ENCODE results near the gene FNIP2. TPM values are rescaled to one million over a fixed set of nuclear protein-coding genes. Genes with fewer than 3 reads are reported as not detected.

The FNIP2 gene
- total and polyA plus RNA-seq, 3 experiments from 2014 or later = 5.1 to 13.3 (median 11.7) TPM

DNA sequence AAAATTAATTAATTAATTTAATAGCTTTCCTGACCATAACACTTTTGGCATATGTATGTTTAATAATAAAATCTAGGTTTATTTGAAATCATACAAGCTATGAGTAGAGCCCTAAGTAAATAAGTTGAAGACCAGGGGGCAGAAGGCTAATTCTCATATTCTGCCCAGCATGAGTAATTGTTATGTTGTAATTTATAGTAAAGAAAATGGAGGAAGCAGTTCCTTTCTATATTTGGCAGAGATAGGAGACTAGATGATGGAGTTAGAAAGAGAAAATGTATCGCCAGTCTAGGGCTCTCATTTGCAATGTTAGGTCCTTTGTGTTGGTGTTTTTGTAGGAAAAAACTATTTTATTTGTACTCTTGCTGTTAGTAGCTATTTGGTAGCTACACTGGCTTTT is 89.1 kb downstream of the FNIP2 start:
- Histone ChIP-seq H3K27me3 (ENCODE audit: insufficient read depth, low read length, poor library complexity, severe bottlenecking) (no peaks in the 10 kb centered on the region), H3K27ac (ENCODE audit: low read depth, low read length) (no peak overlapping the region), H3K4me1 (ENCODE audit: insufficient read depth, low read length) (no peaks in the 10 kb centered on the region), H3K36me3 (ENCODE audit: insufficient read depth, low read length) (peaks cover 9% of the 10 kb centered on the region), H3K9me3 (ENCODE audit: low read length) (no peaks in the 10 kb centered on the region), H3K4me3 (ENCODE audit: low read length) (no peak overlapping the region)
- Mint-ChIP-seq H3K36me3 (peaks cover 7 to 38% (median 19%) of the 10 kb centered on the region in 3 donors), H3K9me3 (no peaks in the 10 kb centered on the region), H3K27ac (no peak overlapping the region), H3K4me3 (no peak overlapping the region), H3K4me1 (no peaks in the 10 kb centered on the region), H3K27me3 (no peaks in the 10 kb centered on the region)
- ChIA-PET CTCF (interaction anchor here (0.7 to 4.0 kb wide), 4 partner anchors 42 to 345 kb away, joined by 3 to 19 read pairs (median 5); no protein-coding TSS in a partner anchor), POLR2A (no interaction called here)
- DNase-seq = no peak

DNA sequence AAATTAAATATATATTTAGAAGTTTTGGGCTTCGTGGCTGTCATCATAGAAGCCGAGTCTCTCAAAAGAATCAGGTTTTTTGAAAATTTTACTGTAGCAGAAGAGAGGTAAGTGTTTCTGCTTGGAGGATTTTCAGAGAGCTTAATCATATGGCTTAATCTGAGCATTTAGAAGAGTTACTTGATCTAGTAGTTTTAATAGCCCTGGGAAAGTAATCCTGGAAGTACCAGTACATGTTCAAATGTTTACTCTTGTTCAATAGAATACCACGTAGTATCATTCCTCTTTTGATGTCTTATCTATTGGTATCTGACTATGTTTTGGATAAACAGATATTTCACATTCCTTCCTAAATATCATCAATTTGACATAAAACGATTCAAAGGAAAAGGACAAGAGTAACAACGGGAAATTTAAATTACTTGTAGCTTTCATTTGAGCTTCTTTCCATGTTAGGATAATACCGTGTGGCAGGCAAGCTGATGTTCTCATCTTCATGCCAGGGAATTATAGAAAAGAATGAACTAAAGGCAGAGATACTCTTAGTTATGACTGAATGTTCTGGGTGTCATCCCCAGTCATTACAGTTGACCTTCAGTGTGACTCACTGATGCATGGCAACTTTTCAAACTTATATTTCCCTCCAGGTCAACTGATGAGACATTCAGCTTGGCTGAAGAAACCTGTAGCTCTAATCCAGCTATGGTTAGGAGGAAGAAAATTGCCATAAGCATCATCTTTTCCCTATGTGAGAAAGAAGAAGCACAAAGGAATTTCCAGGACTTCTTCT is 89.8 kb downstream of the FNIP2 start:
- DNase-seq = no peak
- peaks cover 8 to 42% (median 19%) of the 10 kb centered on the region in 3 donors for H3K36me3 Mint-ChIP-seq
- Histone ChIP-seq H3K4me1 (ENCODE audit: insufficient read depth, low read length) (no peaks in the 10 kb centered on the region), H3K9me3 (ENCODE audit: low read length) (no peaks in the 10 kb centered on the region), H3K36me3 (ENCODE audit: insufficient read depth, low read length) (peaks cover 9% of the 10 kb centered on the region), H3K27me3 (ENCODE audit: insufficient read depth, low read length, poor library complexity, severe bottlenecking) (no peaks in the 10 kb centered on the region), H3K4me3 (ENCODE audit: low read length) (no peak overlapping the region), H3K27ac (ENCODE audit: low read depth, low read length) (no peak overlapping the region)
- no peaks in the 10 kb centered on the region for H3K4me1 Mint-ChIP-seq
- no peaks in the 10 kb centered on the region for H3K27me3 Mint-ChIP-seq
- H3K27ac Mint-ChIP-seq = no peak overlapping the region
- ChIA-PET CTCF (interaction anchor here (1.1 to 4.0 kb wide), 2 partner anchors 318 to 344 kb away, joined by 3 to 19 read pairs; no protein-coding TSS in a partner anchor), POLR2A (no interaction called here)
- H3K9me3 Mint-ChIP-seq = no peaks in the 10 kb centered on the region
- no peak overlapping the region for H3K4me3 Mint-ChIP-seq

DNA sequence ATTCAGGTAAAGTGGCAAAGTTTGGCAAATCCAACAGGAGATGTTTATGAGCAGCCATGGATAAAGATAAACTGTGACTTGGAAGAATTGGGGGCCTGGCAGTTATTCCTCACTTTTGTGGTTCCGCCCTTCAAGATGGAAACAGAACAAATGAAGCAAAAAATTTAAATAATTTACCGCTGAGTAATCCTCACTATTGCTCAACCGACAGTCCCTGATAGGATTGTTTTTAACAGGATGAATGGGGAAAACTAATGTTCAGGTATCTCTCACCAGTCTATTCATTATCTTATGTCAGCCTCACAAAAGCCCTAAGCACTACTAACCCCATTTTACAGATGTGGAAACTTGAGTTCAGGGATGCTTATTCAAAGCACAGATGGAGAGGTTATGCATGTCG is 90.8 kb downstream of the FNIP2 start:
- H3K27me3 ChIP-seq (ENCODE audit: insufficient read depth, low read length, poor library complexity, severe bottlenecking) = no peaks in the 10 kb centered on the region
- no peak for DNase-seq
- H3K36me3 ChIP-seq (ENCODE audit: insufficient read depth, low read length) = peaks cover 9% of the 10 kb centered on the region
- no peaks in the 10 kb centered on the region for H3K4me1 Mint-ChIP-seq
- CTCF ChIA-PET = no interaction called here
- H3K9me3 ChIP-seq (ENCODE audit: low read length) = no peaks in the 10 kb centered on the region
- no peak overlapping the region for H3K4me3 ChIP-seq (ENCODE audit: low read length)
- no peak overlapping the region for H3K27ac ChIP-seq (ENCODE audit: low read depth, low read length)
- H3K27ac Mint-ChIP-seq = no peak overlapping the region
- H3K9me3 Mint-ChIP-seq = no peaks in the 10 kb centered on the region
- POLR2A ChIA-PET = no interaction called here
- no peaks in the 10 kb centered on the region for H3K4me1 ChIP-seq (ENCODE audit: insufficient read depth, low read length)
- H3K4me3 Mint-ChIP-seq = no peak overlapping the region
- H3K36me3 Mint-ChIP-seq = peaks cover 8 to 45% (median 22%) of the 10 kb centered on the region in 3 donors
- H3K27me3 Mint-ChIP-seq = peaks cover 0 to under 1% of the 10 kb centered on the region in 2 donors

DNA sequence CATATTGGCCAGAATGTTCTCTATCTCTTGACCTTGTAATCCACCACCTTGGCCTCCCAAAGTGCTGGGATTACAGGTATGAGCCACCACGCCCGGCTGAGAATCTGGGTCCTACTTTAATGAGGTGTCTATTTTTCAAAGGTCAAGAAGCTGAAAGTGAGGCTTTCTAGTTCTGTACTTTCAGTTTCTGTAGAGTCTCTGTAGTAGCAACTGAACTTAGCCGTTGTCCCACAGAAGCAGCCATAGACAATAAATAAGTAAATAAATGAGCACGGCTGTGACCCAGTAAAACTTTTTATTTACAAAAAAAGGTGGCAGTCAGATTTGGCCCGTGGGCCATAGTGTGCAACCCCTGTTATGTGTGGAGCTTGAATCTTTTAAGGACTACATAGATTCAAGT is 92.0 kb downstream of the FNIP2 start:
- Histone ChIP-seq H3K4me1 (ENCODE audit: insufficient read depth, low read length) (no peaks in the 10 kb centered on the region), H3K36me3 (ENCODE audit: insufficient read depth, low read length) (peaks cover 9% of the 10 kb centered on the region), H3K9me3 (ENCODE audit: low read length) (no peaks in the 10 kb centered on the region), H3K27ac (ENCODE audit: low read depth, low read length) (no peak overlapping the region), H3K4me3 (ENCODE audit: low read length) (no peak overlapping the region), H3K27me3 (ENCODE audit: insufficient read depth, low read length, poor library complexity, severe bottlenecking) (no peaks in the 10 kb centered on the region)
- H3K27me3 Mint-ChIP-seq = peaks cover 0 to 2% of the 10 kb centered on the region in 2 donors
- peaks cover 8 to 49% (median 20%) of the 10 kb centered on the region in 3 donors for H3K36me3 Mint-ChIP-seq
- H3K9me3 Mint-ChIP-seq = no peaks in the 10 kb centered on the region
- no peak for DNase-seq
- ChIA-PET POLR2A (no interaction called here), CTCF (interaction anchor here (1.6 to 2.2 kb wide), 2 partner anchors 9 to 11 kb away, joined by 3 to 8 read pairs; no protein-coding TSS in a partner anchor)
- H3K27ac Mint-ChIP-seq = peak overlapping the region in 1 of 8 donors; percentile 48
- no peak overlapping the region for H3K4me3 Mint-ChIP-seq
- H3K4me1 Mint-ChIP-seq = no peaks in the 10 kb centered on the region

DNA sequence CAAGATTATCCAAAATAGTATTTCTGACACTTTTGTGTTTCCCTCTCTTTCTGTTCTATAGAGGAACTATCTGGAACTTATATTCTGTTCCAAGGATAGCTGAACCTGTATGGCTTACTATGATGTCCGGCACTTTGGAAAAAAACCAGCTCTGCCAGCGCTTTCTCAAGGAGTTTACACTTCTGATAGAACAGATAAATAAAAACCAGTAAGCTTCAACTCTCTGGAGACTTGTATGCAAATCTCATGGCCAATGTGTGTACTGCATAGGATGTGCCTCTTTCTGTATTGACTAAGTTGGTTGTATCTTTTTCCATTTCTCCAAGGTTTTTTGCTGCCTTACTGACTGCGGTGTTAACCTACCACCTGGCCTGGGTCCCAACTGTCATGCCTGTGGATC is 92.5 kb downstream of the FNIP2 start:
- Mint-ChIP-seq H3K9me3 (no peaks in the 10 kb centered on the region), H3K27me3 (peaks cover 0 to 2% of the 10 kb centered on the region in 2 donors), H3K27ac (no peak overlapping the region), H3K36me3 (peaks cover 8 to 49% (median 20%) of the 10 kb centered on the region in 3 donors), H3K4me1 (no peaks in the 10 kb centered on the region), H3K4me3 (no peak overlapping the region)
- H3K36me3 ChIP-seq (ENCODE audit: insufficient read depth, low read length) = peaks cover 9% of the 10 kb centered on the region
- H3K4me1 ChIP-seq (ENCODE audit: insufficient read depth, low read length) = no peaks in the 10 kb centered on the region
- H3K27ac ChIP-seq (ENCODE audit: low read depth, low read length) = no peak overlapping the region
- H3K27me3 ChIP-seq (ENCODE audit: insufficient read depth, low read length, poor library complexity, severe bottlenecking) = no peaks in the 10 kb centered on the region
- ChIA-PET POLR2A (no interaction called here), CTCF (interaction anchor here (1.6 to 2.2 kb wide), 2 partner anchors 10 to 11 kb away, joined by 3 to 8 read pairs; no protein-coding TSS in a partner anchor)
- H3K9me3 ChIP-seq (ENCODE audit: low read length) = no peaks in the 10 kb centered on the region
- no peak overlapping the region for H3K4me3 ChIP-seq (ENCODE audit: low read length)
- no peak for DNase-seq

DNA sequence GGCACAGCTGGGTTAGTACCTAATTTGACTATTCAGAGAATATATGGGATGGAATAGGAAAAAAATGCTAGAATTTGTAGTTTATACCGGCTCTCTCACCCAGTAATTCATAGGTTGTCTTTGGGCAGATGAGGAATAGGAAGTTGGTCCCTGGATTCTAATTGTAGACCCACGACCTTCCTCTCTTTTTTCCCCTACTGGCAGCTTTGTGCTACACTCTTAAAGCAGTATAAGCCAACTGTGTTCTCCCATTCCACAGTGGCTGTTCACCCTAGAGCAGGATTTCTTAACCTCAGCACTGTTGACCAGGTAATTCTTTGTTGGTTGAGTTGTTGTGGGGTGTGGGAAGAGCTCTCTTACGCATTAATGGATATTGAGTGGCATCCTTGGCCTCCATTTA is 92.9 kb downstream of the FNIP2 start:
- Mint-ChIP-seq H3K9me3 (no peaks in the 10 kb centered on the region), H3K4me3 (no peak overlapping the region), H3K27me3 (peaks cover 0 to 2% of the 10 kb centered on the region in 2 donors), H3K4me1 (no peaks in the 10 kb centered on the region), H3K36me3 (peaks cover 8 to 49% (median 20%) of the 10 kb centered on the region in 3 donors), H3K27ac (no peak overlapping the region)
- Histone ChIP-seq H3K9me3 (ENCODE audit: low read length) (no peaks in the 10 kb centered on the region), H3K36me3 (ENCODE audit: insufficient read depth, low read length) (peaks cover 9% of the 10 kb centered on the region), H3K4me1 (ENCODE audit: insufficient read depth, low read length) (no peaks in the 10 kb centered on the region), H3K27ac (ENCODE audit: low read depth, low read length) (no peak overlapping the region), H3K4me3 (ENCODE audit: low read length) (no peak overlapping the region), H3K27me3 (ENCODE audit: insufficient read depth, low read length, poor library complexity, severe bottlenecking) (no peaks in the 10 kb centered on the region)
- POLR2A ChIA-PET = no interaction called here
- CTCF ChIA-PET = interaction anchor here (0.8 to 2.2 kb wide), 3 partner anchors 10 to 84 kb away, joined by 3 to 8 read pairs (median 3); no protein-coding TSS in a partner anchor
- DNase-seq = no peak

DNA sequence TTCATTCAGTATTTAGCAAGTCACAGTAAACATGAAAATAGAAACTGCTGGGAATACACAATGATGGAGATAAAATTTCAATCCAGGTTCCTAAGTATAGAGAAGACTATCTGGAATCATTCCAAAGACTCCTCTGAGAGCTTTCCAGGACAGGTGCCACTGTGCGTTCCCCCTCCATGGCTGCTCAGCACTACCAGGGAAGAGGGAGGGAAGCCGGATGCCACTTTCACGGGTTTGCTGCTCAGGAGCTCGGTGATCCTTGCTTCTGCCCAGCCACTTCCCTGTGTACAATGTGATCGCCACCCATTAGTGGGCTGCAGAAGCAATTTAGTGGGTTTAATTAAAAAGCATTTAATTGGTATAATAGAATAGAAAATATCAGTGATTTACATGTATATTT is 94.5 kb downstream of the FNIP2 start:
- Histone ChIP-seq H3K36me3 (ENCODE audit: insufficient read depth, low read length) (peaks cover 9% of the 10 kb centered on the region), H3K4me1 (ENCODE audit: insufficient read depth, low read length) (no peaks in the 10 kb centered on the region), H3K27me3 (ENCODE audit: insufficient read depth, low read length, poor library complexity, severe bottlenecking) (no peaks in the 10 kb centered on the region), H3K27ac (ENCODE audit: low read depth, low read length) (no peak overlapping the region), H3K9me3 (ENCODE audit: low read length) (no peaks in the 10 kb centered on the region), H3K4me3 (ENCODE audit: low read length) (no peak overlapping the region)
- Mint-ChIP-seq H3K4me1 (no peaks in the 10 kb centered on the region), H3K27ac (no peak overlapping the region), H3K27me3 (peaks cover 0 to 2% of the 10 kb centered on the region in 2 donors), H3K9me3 (no peaks in the 10 kb centered on the region), H3K4me3 (no peak overlapping the region), H3K36me3 (peaks cover 8 to 62% (median 22%) of the 10 kb centered on the region in 3 donors)
- POLR2A ChIA-PET = no interaction called here
- CTCF ChIA-PET = interaction anchor here (1.0 kb wide), 1 partner anchor 27 kb away, joined by 3 read pairs; no protein-coding TSS in a partner anchor
- DNase-seq = no peak

DNA sequence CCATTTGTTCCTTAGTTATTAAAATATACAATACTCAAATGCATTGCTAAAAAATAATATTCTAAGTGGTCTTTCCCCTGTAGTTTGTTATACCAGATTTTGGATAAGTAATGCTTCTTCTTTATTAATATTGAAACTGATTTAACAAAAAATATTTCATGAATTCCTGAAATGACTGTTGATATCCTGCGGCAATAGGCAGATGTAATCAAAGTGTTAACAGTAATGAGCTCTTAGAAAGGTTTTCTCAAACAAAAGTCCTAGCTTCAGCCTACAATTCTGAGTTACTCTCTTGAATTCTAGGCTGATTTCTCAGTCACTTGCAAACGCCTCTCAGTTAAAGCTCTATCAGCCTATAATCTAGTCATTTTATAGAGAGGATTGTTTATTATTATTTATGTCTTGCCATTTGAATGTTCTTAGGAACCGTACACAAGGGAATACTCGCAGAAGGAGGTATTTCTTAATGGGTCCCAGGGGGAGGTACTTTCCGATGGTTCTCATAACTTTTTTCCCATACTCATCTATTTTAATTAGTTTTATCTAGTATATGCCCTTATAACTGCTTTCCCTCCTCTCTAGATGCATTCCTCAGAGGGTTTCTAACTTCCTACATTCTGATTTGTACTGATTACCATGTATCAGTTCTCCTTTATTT is 96.8 kb downstream of the FNIP2 start:
- Mint-ChIP-seq H3K27me3 (peaks cover 0 to 2% of the 10 kb centered on the region in 2 donors), H3K27ac (no peak overlapping the region), H3K4me1 (no peaks in the 10 kb centered on the region), H3K9me3 (no peaks in the 10 kb centered on the region), H3K4me3 (no peak overlapping the region), H3K36me3 (peaks cover 4 to 70% (median 19%) of the 10 kb centered on the region in 3 donors)
- Histone ChIP-seq H3K36me3 (ENCODE audit: insufficient read depth, low read length) (peaks cover 9% of the 10 kb centered on the region), H3K27me3 (ENCODE audit: insufficient read depth, low read length, poor library complexity, severe bottlenecking) (no peaks in the 10 kb centered on the region), H3K4me3 (ENCODE audit: low read length) (no peak overlapping the region), H3K9me3 (ENCODE audit: low read length) (no peaks in the 10 kb centered on the region), H3K27ac (ENCODE audit: low read depth, low read length) (no peak overlapping the region), H3K4me1 (ENCODE audit: insufficient read depth, low read length) (no peaks in the 10 kb centered on the region)
- no peak for DNase-seq
- CTCF ChIA-PET = interaction anchor here (2.2 kb wide), 1 partner anchor 14 kb away, joined by 5 read pairs; no protein-coding TSS in a partner anchor
- POLR2A ChIA-PET = no interaction called here

Data from CD8-positive, alpha-beta memory T cell (primary cell).